Measurements from ENCODE around the gene RBM18.

DNA sequence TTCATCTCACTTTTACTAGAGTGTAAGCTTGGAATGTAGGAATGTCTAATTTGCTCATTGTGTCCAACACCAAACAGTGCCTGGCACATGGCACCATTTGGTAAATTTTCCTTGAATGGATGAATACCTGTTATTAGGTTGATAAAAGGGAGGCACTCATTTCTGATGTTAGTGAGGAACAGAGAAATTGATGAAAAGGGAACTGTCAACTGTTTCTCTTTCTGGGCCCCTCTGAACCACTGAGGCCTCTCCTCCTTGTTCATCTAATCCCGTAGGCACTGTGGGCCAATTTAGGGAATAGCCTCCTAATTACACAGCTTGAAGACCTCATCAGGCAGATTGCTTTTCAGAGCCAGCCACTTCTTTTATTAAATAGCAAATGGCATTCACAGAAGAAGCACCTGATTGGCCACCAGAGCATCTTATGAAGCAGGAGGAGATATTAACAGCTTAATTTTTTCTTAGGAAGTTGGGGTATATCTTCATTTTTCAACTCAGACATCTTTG, 22.6 kb upstream of the RBM18 start:
- TF ChIP-seq POLR2A (IDR thresholded peaks at IDR 0.05) (no peak), CTCF (IDR thresholded peaks at IDR 0.05) (no peak)

All from uterus (tissue), 2 donors.